22Rv1 (cell line): ENCODE results near the gene FANCL.
"Not testable (repeated sequence)": the region's sequence is repeated elsewhere in the genome, so short reads cannot be mapped to it uniquely, and the experiment has no call there.

ENCODE experiments used
- ZFX ChIP-seq: fragments of 450-650 bp; IDR thresholded peaks from 2 replicates; pipeline ENCODE4 v1.6.1; 2017; ENCODE audit warnings: antibody characterized with exemption, borderline replicate concordance
- TF ChIP-seq, protein P1 (sequence below): fragments of 450-650 bp; IDR thresholded peaks from 2 replicates; pipeline ENCODE4 v1.5.1; 2017; ENCODE audit warnings: mild to moderate bottlenecking

DNA sequence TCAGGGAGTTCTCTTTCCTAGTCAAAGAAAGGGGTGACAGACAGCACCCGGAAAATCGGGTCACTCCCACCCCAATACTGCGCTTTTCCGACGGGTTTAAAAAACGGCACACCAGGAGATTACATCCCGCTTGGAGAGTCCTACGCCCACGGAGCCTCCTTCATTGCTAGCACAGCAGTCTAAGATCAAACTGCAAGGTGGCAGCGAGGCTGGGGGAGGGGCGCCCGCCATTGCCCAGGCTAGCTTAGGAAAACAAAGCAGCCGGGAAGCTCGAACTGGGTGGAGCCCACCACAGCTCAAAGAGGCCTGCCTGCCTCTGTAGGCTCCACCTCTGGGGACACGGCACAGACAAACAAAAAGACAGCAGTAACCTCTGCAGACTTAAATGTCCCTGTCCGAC lies 69.3 kb downstream of the FANCL start:
- TF ChIP-seq, protein P1, sequence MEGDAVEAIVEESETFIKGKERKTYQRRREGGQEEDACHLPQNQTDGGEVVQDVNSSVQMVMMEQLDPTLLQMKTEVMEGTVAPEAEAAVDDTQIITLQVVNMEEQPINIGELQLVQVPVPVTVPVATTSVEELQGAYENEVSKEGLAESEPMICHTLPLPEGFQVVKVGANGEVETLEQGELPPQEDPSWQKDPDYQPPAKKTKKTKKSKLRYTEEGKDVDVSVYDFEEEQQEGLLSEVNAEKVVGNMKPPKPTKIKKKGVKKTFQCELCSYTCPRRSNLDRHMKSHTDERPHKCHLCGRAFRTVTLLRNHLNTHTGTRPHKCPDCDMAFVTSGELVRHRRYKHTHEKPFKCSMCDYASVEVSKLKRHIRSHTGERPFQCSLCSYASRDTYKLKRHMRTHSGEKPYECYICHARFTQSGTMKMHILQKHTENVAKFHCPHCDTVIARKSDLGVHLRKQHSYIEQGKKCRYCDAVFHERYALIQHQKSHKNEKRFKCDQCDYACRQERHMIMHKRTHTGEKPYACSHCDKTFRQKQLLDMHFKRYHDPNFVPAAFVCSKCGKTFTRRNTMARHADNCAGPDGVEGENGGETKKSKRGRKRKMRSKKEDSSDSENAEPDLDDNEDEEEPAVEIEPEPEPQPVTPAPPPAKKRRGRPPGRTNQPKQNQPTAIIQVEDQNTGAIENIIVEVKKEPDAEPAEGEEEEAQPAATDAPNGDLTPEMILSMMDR = not testable (repeated sequence)
- TF ChIP-seq ZFX = not testable (repeated sequence)
